ENCODE data around the gene RAB44. TPM values are rescaled to one million over a fixed set of nuclear protein-coding genes. Genes with fewer than 3 reads are reported as not detected.

The RAB44 gene
- total and polyA plus RNA-seq, 2 experiments from 2014 or later: not detected

- Histone ChIP-seq H3K27me3 (no peaks in the 10 kb centered on the region), H4K20me1 (ENCODE audit: insufficient read depth, poor library complexity, severe bottlenecking) (no peaks in the 10 kb centered on the region), H3K36me3 (replicated peaks; ENCODE audit: insufficient read depth, low read depth) (no peaks in the 10 kb centered on the region), H3K4me1 (ENCODE audit: insufficient read depth) (peaks cover 35% of the 10 kb centered on the region), H3K9me2 (replicated peaks; ENCODE audit: insufficient read depth) (no peaks in the 10 kb centered on the region), H3K79me2 (no peaks in the 10 kb centered on the region), H3K27ac (no peak overlapping the region), H2AFZ (no peak overlapping the region), H3K9me3 (ENCODE audit: low read depth) (no peaks in the 10 kb centered on the region), H3K4me2 (no peak overlapping the region), H3K4me3 (no peak overlapping the region)
- 93% methylated on average over 6 of the region's 6 CpGs for WGBS (ENCODE audit: low lambda C conversion rate, missing lambda C conversion rate)
- no peak for TF ChIP-seq EZH2 (IDR thresholded peaks at IDR 0.05; ENCODE audit: borderline replicate concordance)
- TF ChIP-seq, protein P1, sequence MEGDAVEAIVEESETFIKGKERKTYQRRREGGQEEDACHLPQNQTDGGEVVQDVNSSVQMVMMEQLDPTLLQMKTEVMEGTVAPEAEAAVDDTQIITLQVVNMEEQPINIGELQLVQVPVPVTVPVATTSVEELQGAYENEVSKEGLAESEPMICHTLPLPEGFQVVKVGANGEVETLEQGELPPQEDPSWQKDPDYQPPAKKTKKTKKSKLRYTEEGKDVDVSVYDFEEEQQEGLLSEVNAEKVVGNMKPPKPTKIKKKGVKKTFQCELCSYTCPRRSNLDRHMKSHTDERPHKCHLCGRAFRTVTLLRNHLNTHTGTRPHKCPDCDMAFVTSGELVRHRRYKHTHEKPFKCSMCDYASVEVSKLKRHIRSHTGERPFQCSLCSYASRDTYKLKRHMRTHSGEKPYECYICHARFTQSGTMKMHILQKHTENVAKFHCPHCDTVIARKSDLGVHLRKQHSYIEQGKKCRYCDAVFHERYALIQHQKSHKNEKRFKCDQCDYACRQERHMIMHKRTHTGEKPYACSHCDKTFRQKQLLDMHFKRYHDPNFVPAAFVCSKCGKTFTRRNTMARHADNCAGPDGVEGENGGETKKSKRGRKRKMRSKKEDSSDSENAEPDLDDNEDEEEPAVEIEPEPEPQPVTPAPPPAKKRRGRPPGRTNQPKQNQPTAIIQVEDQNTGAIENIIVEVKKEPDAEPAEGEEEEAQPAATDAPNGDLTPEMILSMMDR (IDR thresholded peaks at IDR 0.05; ENCODE audit: poor library complexity): no peak
- TF ChIP-seq EZH2phosphoT487 (IDR thresholded peaks at IDR 0.05; ENCODE audit: low read depth, severe bottlenecking, unreplicated experiment): no peak
- DNase-seq (ENCODE audit: low spot score): no peak
These were observed 28.6 kb upstream of the RAB44 start for GRCh38 chr6:36669002-36669401.

- H3K9me2 ChIP-seq (replicated peaks; ENCODE audit: insufficient read depth): no peaks in the 10 kb centered on the region
- H2AFZ ChIP-seq: no peak overlapping the region
- peaks cover 35% of the 10 kb centered on the region for H3K4me1 ChIP-seq (ENCODE audit: insufficient read depth)
- no peaks in the 10 kb centered on the region for H3K79me2 ChIP-seq
- no peaks in the 10 kb centered on the region for H3K36me3 ChIP-seq (replicated peaks; ENCODE audit: insufficient read depth, low read depth)
- TF ChIP-seq EZH2phosphoT487 (IDR thresholded peaks at IDR 0.05; ENCODE audit: low read depth, severe bottlenecking, unreplicated experiment) (no peak), EZH2 (IDR thresholded peaks at IDR 0.05; ENCODE audit: borderline replicate concordance) (no peak)
- TF ChIP-seq, protein P1 (IDR thresholded peaks at IDR 0.05; ENCODE audit: poor library complexity): no peak
- DNase-seq (ENCODE audit: low spot score): no peak
- no peaks in the 10 kb centered on the region for H4K20me1 ChIP-seq (ENCODE audit: insufficient read depth, poor library complexity, severe bottlenecking)
- no peaks in the 10 kb centered on the region for H3K9me3 ChIP-seq (ENCODE audit: low read depth)
- no peaks in the 10 kb centered on the region for H3K27me3 ChIP-seq
- H3K27ac ChIP-seq: no peak overlapping the region
- no peak overlapping the region for H3K4me2 ChIP-seq
- no peak overlapping the region for H3K4me3 ChIP-seq
- 93% methylated on average over 7 of the region's 7 CpGs for WGBS (ENCODE audit: low lambda C conversion rate, missing lambda C conversion rate)
These were observed 27.4 kb upstream of the RAB44 start for GRCh38 chr6:36670271-36670670.

GRCh38 chr6:36671687-36672375 is 25.8 kb upstream of the RAB44 start:
- H3K9me2 ChIP-seq (replicated peaks; ENCODE audit: insufficient read depth): no peaks in the 10 kb centered on the region
- H3K4me3 ChIP-seq: no peak overlapping the region
- 61% methylated on average over 6 of the region's 6 CpGs for WGBS (ENCODE audit: low lambda C conversion rate, missing lambda C conversion rate)
- no peak overlapping the region for H2AFZ ChIP-seq
- H3K27ac ChIP-seq: peak overlapping the region; percentile 70
- TF ChIP-seq EZH2phosphoT487 (IDR thresholded peaks at IDR 0.05; ENCODE audit: low read depth, severe bottlenecking, unreplicated experiment) (no peak), EZH2 (IDR thresholded peaks at IDR 0.05; ENCODE audit: borderline replicate concordance) (no peak)
- TF ChIP-seq, protein P1 (IDR thresholded peaks at IDR 0.05; ENCODE audit: poor library complexity): no peak
- DNase-seq (ENCODE audit: low spot score): no peak
- no peaks in the 10 kb centered on the region for H3K27me3 ChIP-seq
- no peaks in the 10 kb centered on the region for H3K36me3 ChIP-seq (replicated peaks; ENCODE audit: insufficient read depth, low read depth)
- no peak overlapping the region for H3K4me2 ChIP-seq
- H3K9me3 ChIP-seq (ENCODE audit: low read depth): no peaks in the 10 kb centered on the region
- no peaks in the 10 kb centered on the region for H3K79me2 ChIP-seq
- no peaks in the 10 kb centered on the region for H4K20me1 ChIP-seq (ENCODE audit: insufficient read depth, poor library complexity, severe bottlenecking)
- H3K4me1 ChIP-seq (ENCODE audit: insufficient read depth): peaks cover 41% of the 10 kb centered on the region

Measured in hepatocyte (in vitro differentiated cells).